HS-27A (cell line): Measurements from ENCODE around the gene LRRC57.
A peak's percentile ranks its signal among the peaks of the same experiment; 100 is the strongest.

ENCODE experiments used
- DNase-seq: peaks from one replicate; pipeline ENCODE4 v3.0.0-alpha.2; 2012; ENCODE audit warnings: low read depth, missing footprints

Gene LRRC57

DNA sequence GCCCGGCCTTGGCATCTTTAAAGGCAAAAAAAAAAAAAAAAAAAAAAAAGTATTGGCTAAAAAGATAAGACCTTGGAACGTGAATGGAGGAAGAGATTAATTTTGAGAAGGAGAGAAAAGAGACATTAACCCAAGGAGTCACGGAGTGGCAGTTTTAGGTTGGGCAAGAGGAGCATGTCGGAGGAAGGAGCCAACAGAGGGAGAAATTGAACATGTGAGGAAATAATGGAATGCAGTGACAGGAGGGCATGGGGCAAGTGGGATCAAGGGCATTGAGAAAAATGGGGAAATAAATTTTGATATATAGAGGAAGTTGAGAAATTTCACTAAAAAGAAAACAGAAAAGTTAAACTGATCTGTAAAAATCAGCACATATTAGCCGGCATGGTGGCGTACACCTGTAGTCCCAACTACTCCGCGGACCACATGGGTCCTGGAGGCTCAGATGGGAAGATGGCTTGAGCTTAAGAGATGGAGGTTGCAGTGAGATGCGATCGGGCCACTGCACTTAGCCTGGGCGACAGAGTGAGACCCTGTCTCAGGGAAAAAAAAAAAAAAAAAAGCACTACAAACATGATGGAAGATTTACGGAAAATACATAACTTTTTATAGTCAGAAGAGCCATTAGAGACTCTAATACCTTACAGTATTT is 1.3 kb upstream of the LRRC57 start:
- no peak for DNase-seq

DNA sequence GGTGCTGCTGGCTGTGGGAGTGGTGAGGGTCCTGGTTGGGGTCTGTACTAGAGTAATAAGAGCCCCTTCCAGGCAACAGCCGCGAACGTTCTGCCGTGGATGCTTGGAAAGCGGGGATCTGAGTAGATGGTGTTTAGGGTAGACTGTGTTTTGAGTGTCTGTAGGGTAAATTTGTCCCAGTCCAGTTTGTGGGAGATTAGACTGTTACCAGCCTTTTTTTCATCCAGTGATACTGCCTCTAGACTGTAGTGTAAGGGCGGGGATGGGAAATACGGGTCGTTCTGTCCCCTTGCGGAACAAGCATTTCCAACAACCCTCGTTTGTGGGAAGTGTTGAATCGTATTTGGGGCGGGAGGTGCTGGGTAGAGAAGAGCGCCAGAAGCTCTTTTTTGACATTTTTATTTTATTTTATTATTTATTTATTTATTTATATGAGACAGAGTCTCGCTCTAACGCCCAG is 469 bp upstream of the LRRC57 start:
- no peak for DNase-seq

DNA sequence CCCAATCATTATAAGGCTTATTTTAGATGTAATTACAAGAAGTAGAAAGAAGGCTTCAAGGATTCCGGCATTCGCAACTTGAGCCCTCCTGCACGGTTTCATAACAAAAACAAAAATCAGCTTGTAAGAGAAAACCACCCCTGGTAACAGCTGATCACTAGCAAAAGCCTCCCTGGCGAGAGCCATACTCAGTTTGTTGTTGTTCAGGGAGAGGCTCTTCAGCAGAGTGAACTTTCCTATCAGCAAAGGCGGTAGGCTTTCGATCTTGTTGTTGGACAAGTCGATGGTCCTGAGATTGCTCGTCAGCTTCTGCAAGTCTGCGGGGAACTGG is 710 bp downstream of the LRRC57 start:
- DNase-seq = no peak

DNA sequence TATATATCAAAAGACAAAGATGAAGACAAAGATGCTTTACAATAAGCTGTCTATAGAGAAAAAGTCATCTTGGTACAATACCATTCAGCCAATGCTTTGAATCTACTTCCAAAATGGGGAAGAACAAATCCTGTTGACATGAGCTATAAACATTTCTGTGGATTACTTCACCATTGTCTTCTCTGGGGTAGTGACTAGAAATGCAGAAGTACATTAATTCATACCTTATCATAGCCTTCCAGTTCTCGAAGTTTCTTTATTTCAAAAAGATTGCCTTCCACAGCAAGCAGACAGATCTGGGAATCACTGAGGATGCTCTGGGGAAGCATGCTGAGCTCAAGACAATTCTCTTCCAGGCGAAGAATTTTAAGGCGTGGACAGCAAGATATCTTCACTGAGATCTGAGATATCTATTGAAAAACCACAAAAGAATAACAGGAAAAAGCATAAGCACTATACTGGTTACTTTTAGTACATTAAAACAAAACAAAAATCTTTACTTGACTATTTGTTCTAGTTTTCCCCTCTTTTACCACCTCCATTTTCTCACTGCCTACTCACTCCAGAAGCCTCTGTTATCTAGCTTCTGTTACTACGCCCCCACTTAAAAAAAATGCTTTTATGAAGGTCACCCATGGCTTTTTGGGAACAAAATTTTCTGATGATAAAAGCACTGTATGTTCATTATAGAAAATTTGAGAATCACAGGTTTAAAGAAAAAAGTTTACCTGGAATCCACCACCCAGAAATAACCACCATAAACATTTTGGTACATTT is 3.6 kb downstream of the LRRC57 start:
- no peak for DNase-seq

DNA sequence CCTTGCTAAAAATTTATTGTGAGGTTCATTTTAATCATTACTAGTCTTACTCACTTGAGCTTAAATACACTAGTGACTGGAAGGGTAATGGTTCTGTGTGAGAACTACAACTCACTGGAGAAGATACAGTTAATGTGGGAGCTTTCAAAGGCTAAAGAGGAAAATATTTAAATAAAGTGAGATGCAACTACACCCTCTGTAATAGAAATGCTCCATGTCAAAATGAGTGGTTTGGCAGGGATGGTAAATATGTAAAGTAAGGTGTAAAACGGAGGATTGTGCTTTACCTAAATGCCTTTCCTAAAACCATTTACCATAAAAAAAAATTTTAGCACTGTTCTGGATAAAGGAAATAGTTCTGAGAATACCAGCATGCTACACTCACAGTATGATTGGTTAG is 15.3 kb downstream of the LRRC57 start:
- DNase-seq = no peak

DNA sequence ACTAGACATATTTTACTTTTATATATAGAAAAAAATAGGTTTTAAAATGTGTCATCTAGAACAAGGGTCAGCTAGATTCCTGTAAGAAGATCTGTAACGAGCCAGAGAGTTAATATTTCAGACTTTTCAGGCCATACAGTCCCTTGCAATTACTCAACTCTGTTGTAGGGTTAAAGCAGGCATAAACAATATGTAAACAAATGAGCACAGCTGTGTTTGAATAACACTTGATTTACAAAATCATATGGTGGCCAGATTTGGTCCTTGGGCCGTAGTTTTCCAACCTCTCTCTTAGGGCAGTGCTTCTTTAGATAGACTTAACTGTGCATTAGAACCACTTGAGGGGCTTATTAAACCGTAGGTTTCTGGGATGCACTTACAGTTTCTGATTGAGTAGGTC is 19.6 kb downstream of the LRRC57 start:
- DNase-seq = no peak

DNA sequence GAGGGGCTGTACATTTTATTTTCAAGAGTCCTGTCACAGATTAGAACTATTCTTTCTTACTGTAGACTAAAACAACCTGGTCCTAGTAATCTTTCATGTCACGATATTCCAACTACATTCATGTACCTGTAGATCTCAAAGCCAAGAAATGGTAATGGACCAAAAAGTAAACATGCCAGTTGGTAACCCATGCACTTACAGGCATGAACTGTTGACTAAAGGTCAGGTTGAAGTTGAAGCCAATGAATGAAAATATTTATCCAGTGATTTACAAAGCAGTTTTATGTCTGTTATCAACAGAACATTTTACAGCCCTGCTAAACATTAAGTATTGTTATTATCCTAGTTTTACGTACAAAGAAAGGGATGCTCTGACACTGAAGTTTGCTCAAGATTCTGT is 25.3 kb downstream of the LRRC57 start:
- no peak for DNase-seq

DNA sequence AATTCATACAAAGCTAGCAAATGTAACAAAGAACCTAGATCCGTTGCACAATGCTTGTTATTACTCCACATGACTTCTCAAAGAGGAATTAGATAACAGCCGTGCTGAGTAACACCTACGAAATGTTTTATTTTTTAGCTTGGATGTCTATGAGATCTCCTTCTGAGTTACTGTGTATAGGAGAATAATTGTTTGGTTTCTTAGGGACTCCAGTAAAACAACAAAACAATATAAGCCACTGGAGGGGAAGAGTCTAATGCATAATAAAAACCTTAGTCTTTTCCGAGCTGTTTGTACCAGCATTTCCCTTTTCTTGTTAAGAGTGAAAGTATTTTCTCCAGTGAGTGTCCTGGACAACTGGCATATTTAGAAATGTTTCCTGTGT is 37.6 kb downstream of the LRRC57 start:
- DNase-seq = no peak

DNA sequence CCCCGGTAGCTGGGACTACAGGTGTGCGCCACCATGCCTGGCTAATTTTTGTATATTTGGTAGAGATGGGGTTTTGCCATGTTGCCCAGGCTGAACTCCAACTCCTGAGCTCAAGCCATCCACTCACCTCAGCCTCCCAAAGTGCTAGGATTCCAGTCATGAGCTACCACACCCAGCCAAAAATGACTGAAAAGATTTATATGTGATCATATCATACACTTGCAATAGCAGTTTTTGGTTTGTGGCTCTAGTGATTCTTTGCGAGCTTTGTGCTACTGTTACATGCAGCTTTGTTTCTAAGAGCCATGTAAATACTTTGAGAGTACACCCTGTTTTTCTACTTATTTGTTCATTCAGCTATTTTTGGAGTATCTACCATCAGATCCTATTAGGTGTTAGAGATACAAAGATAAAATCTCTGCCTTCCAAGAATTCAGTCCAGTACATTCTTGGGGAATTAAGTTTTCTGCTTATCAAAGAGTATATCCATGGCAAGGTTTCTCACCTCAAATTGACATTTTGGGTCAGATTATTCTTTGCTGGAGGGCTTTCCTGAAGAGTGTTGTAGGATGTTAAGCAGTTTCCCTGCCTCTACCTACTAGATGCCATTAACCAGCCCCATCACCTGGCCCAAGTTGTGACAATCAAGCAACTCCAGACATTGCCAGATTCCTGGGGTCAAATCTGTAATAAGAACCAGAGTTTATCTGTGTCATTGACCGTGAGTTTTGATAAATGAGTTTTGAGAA is 38.2 kb downstream of the LRRC57 start:
- no peak for DNase-seq

DNA sequence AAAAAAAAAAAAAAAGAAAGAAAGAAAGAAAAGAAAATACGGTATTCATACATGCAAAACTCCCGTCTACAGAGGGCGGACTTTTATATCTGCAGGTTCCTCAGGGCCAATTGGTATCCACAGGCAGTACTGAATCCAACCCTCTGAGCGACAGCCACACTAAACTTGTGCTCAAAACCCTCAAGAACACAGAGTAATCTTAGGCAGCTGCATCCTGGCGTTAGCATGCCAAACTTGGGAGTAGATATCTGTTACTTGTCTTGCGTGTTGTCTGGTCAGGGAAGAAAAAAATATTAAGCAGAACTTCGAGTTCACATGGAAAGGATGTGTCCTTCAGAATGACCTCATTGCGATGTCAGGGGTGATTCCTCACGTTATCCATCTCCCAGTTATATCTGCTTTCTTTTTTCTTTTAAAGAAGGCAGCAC is 40.3 kb downstream of the LRRC57 start:
- no peak for DNase-seq

DNA sequence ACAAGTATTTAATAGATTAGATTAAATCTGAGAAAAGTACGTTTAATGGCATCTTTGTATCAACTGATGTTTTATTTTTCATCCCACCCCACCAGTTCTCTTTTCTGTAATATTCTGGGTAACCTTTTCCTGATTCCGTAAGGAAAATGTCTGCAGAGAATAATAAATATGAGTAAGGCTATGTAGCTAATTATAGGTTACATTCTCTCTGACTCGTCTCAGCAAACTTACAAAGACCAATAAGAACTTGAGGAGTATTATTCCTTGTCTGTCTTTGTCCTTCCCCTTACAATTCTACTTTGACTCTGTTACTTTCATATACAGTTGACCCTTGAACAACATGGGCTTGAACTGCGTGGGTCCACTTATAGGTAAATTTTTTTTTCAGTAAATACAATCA is 41.1 kb downstream of the LRRC57 start:
- DNase-seq = no peak

DNA sequence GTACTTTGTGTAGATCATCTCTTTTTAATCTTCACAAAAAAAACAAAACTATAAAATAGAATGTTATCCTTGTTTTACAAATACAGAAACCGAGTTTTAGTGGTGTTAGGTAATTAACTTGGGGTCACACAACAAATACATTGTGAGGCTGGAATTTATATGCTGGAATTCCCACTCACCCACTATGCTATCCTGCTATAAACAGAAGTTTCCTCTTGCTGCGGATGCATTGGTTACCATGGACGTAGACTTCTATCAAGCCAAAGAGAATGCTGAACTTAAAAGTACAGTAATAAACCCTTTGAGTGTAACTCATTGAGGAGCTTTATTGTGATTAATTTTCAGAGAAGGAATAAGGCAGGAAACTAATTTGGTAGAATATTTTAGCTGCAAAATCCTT is 44.0 kb downstream of the LRRC57 start:
- DNase-seq = no peak

DNA sequence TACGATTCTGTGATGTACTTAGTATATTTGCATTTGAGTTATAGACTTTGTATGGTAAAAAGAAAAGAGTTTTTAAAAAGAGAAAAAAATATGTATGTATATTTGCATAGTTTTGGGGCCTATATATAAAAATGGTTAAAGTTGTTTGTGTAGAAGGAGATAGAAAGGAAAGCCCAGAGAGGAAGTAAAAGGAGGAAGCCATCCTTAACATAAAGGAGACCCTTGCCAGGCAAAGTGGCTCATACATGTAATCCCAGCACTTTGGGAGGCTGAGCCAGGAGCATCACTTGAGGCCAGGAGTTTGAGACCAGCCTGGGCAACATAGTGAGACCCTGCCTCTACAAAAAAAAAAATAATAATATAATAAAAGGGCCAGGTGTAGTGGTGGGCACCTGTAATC is 44.8 kb downstream of the LRRC57 start:
- no peak for DNase-seq

DNA sequence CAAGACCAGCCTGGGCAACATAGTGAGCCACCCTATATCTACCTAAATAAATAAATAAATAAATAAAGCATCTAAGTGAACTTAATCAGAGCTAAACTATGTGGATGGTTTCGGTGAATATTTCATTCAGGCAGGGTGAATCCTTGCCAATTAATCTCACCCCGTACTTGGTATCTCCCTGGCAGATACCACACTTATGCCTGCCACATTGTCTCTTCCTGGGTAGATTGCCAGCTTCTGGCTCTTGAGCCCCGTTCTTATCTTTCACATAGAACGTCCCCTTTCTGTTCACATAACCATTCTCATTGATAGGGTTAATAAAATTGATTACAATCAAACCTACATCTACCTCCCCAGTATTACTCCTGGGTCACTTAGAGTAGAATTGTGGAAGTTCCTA is 46.1 kb downstream of the LRRC57 start:
- no peak for DNase-seq

DNA sequence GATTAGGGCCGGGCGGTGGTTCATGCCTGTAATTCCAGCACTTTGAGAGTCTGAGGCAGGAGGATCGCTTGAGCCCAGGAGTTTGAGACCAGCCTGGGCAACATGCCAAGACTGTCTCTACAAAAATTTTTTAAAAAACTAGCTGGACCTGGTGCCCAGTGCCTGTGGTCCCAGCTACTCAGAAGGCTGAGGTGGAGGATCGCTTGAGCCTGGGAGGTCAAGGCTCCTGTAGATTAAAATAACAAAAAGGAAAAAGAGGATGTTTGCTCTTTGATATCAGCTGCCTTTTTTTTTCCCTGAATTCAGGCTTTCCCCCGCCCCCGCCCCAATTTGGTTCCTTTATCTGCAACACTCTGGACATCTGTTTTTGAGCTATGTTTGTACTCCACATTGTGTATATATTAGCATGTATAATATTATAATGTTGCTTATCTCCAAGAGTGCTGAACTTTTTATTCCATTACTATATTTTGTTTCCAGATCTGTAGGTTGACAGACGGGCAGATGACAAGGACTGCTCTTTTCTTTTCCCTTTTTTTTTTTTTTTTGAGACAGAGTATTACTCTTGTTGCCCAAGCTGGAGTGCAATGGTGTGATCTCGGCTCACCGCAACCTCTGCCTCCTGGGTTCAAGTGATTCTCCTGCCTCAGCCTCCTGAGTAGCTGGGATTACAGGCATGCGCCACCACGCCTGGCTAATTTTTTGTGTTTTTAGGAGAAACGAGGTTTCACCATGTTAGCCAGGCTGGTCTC is 48.6 kb downstream of the LRRC57 start:
- DNase-seq = no peak

DNA sequence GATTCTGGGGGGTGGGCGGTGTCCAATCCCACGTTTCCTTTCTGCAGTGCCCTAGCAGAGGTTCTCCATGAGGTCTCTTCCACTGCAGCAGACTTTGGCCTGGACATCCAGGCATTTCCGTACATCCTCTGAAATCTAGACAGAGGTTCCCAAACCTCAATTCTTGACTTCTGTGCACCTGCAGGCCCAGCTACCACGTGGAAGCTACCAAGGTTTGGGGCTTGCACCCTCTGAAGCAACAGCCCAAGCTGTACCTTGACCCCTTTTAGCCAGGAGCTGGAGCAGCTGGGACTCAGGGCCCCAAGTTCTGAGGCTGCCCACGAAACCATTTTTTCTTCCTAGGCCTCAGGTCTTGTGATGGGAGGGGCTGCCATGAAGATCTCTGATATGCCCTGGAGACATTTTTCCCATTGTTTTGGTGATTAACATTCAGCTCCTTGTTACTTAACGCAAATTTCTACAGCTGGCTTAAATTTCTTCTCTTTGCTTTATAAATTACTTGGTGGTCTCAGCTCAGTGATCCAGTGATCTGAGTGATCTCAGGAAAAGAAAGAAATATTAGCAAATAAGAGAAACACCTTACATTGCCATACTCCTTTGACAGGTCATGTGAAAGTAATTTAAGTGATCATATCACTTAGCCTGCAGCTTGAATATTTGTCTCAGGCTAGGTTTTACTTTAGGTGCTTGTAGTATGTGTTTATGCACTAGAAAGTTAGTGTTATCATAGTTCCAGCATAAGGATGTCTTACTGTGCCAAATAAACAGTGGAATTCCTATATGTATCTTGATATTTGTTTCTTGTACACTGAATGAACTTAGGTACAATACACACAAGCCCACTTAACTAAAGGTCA is 50.2 kb downstream of the LRRC57 start:
- DNase-seq = no peak

DNA sequence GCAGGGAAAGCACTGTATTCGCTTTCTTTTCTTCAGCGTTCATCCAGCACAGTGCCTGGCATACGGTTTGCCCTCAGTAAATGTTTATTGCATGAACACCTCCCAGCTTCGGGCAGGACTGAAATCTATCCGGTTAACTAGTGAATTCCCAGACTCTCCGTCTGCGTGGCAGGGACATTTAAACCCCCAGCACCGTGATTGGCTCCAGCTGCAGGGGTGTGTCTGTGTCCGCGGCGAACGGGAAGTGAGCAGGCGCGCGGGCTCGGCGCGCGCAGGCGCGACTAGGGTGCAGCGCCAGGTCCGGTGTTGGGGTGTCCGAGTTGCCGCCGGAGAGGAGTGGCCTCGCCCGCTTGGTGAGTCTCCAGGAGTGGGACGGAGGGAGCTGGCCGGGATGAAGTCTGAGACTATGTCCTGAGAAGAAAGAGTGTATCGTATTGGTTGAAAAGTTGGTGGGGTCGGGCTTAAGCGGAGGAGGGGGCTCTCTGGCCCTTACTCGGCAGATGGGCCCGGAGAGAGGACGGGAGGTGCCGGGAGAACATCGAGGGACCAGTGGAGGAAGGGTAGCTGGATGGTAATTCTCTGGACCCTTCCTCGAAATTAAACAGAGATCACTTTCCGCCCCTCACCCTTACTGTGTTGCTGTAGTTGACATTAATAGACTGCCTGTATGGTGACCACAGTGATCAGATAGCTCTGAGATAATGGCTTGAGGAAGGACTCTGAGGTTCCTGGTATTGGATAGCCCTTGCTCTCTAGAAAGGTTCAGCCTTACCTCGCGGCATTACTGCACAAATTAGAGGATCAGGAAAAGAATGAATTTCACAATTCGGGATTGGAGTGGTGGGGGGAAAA is 53.0 kb downstream of the LRRC57 start, which contains the start of gene SNAP23:
SNAP23 (plus strand) TSS at position 274 of the 852 bp plus-strand sequence. CDS start 16,213 bp downstream, outside the sequence.
- DNase-seq = peak; percentile 88

DNA sequence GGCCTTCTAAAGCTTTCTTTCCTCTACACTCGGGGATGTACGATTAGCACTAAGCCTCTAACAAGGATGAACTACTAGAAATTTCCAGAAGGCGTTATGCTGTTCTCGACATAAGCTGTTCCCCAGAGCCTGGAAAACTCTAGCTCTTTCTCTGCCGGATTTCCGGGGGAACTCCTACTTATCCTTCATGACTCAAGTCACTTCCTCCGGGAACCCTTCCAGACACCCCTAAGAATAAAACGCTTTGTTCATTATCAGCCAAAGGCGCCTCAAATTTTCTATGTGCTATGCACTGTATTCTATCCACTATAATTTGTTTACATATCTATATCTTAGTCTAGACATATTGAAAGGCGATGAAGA is 53.6 kb downstream of the LRRC57 start:
- no peak for DNase-seq

DNA sequence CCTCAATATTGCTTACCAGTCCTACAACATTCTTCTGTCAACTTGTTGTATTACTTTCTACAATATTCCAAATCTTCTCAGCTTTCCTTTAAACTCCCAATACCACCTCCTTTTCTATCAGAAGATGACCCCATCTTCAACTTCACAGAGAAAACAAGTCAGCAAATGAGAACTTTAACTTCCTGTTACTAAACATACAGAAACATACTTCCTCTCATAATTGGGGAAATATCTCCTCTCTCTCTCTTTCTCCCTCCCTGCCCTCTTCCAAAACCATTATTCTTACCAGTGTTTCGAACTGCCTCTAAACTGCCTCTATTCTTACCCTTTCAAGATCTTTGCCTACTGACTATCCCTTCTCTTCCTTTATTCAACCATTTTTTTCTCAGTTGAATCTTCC is 54.9 kb downstream of the LRRC57 start:
- no peak for DNase-seq

DNA sequence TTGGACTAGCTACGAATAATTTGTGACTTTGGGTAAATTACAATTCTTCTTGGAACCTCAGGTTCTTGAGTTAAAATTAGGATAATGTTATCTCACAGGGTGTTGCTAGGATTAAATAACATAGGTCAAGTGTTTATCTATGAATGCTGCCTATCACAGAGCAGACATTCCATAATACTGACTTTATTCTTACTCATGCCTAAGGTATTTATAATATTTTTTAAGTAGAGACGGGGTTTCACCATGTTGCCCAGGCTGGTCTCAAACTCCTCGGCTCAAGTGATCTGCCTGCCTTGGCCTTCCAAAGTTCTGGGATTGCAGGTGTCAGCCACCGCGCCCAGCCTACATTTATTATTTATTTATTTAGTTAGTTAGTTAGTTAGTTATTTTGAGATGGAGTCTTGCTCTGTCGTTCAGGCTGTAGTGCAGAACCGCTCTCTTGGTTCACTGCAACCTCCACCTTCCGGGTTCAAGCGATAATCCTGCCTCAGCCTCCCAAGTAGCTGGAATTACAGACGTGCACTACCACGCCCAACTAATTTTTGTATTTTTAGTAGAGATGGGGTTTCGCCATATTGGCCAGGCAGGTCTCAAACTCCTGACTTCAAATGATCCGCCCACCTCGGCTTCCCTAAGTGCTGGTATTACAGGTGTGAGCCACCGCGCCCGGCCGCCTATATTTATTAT is 56.9 kb downstream of the LRRC57 start:
- peak; percentile 75 for DNase-seq
